Left lung (tissue), 10 donors: Measurements from ENCODE around the gene NTM. TPM values are rescaled to one million over a fixed set of nuclear protein-coding genes. Genes with fewer than 3 reads are reported as not detected.
A peak's percentile ranks its signal among the peaks of the same experiment; 100 is the strongest.

Experiments
- ATAC-seq: fragments of 200-7000 bp; cut with Tn5 transposase; one replicate; pipeline ENCODE4 v1.9.1; 2020; ENCODE audit warnings: moderate library complexity
- DNase-seq, 4 donors: peaks; one replicate each; pipeline ENCODE4 v3.0.0-alpha.2; 2013 to 2020
- H3K27ac ChIP-seq, 2 donors: fragments of 200-600 bp; sonication (generic) in 1 of 2; one replicate each; pipeline versions ENCODE4 v1.5.0 to v1.8.0; 2020 to 2021
- H3K27me3 ChIP-seq, 2 donors: fragments of 200-600 bp; sonication (generic) in 1 of 2; one replicate each; pipeline versions ENCODE4 v1.5.0 to v1.8.0; 2020 to 2021
- H3K36me3 ChIP-seq, 2 donors: fragments of 200-600 bp; sonication (generic) in 1 of 2; one replicate each; pipeline versions ENCODE4 v1.5.0 to v1.8.0; 2020 to 2021
- H3K4me1 ChIP-seq, 2 donors: fragments of 200-600 bp; one replicate each; pipeline ENCODE4 v1.8.0; 2021
- H3K4me3 ChIP-seq, 2 donors: fragments of 200-600 bp; sonication (generic) in 1 of 2; one replicate each; pipeline versions ENCODE4 v1.5.0 to v1.8.0; 2020 to 2021; ENCODE audit warnings: mild to moderate bottlenecking in 1 of 2
- H3K9me3 ChIP-seq, 2 donors: fragments of 200-600 bp; sonication (generic) in 1 of 2; one replicate each; pipeline versions ENCODE4 v1.5.0 to v1.8.0; 2020 to 2021
- CTCF ChIP-seq, 2 donors: fragments of 200-600 bp; sonication (generic) in 1 of 2; IDR thresholded peaks; one replicate each; pipeline versions ENCODE4 v1.5.0 to v1.8.0; 2021; ENCODE audit warnings: antibody characterized with exemption in 2 of 2
- intact Hi-C, 2 donors: fragments of 100-400 bp; cut with DNase I; formaldehyde crosslinking; loops; one replicate each; pipeline versions ENCODE4 v1.11.2 to v1.14.2; 2022
- polyA plus RNA-seq, 6 donors: library from polyadenylated mRNA; unstranded; fragments of 120-200 nt; gene quantifications; one replicate each; pipeline ENCODE4 v1.2.1, GENCODE V29; 2013; ENCODE audit not compliant: insufficient read length in 6 of 6
- total RNA-seq, 2 donors: library from RNA; stranded (reverse); fragmentation: NEBNext Ultra II Directional; extraction: Animal tissue kit (Norgen Biotek cat#: 25700); gene quantifications; one replicate each; pipeline ENCODE4 v1.2.1, GENCODE V29; 2021
- donor health status: DM: no; HTN: yes; CAD: no.
- donor health status: DM: no; HTN: no; CAD: no.

The NTM gene
- total and polyA plus RNA-seq, 8 donors = 9.5 to 31.0 (median 21.1) TPM

- Histone ChIP-seq H3K9me3 (no peaks in the 10 kb centered on the region), H3K4me1 (no peaks in the 10 kb centered on the region), H3K27me3 (no peaks in the 10 kb centered on the region), H3K27ac (no peak overlapping the region), H3K36me3 (no peaks in the 10 kb centered on the region), H3K4me3 (no peak overlapping the region)
- no peak for ATAC-seq
- no peak for DNase-seq
- TF ChIP-seq CTCF (IDR thresholded peaks at IDR 0.05) = no peak
- intact Hi-C loops = no loop called here
Measured at GRCh38 chr11:132147464-132147863, 777.0 kb downstream of the NTM start.

GRCh38 chr11:132154781-132155180 is 784.4 kb downstream of the NTM start:
- H3K27me3 ChIP-seq = no peaks in the 10 kb centered on the region
- H3K27ac ChIP-seq = no peak overlapping the region
- ATAC-seq (no peak), DNase-seq (no peak)
- H3K4me1 ChIP-seq = no peaks in the 10 kb centered on the region
- no peak for TF ChIP-seq CTCF (IDR thresholded peaks at IDR 0.05)
- no peaks in the 10 kb centered on the region for H3K36me3 ChIP-seq
- no peaks in the 10 kb centered on the region for H3K9me3 ChIP-seq
- no peak overlapping the region for H3K4me3 ChIP-seq
- intact Hi-C loops = no loop called here

- Histone ChIP-seq H3K36me3 (no peaks in the 10 kb centered on the region), H3K27ac (no peak overlapping the region), H3K27me3 (no peaks in the 10 kb centered on the region), H3K4me3 (no peak overlapping the region), H3K4me1 (no peaks in the 10 kb centered on the region), H3K9me3 (no peaks in the 10 kb centered on the region)
- ATAC-seq (peak; percentile 30), DNase-seq (no peak)
- TF ChIP-seq CTCF (IDR thresholded peaks at IDR 0.05) = no peak
- intact Hi-C loops = no loop called here
Measured at GRCh38 chr11:132158091-132158490, 787.7 kb downstream of the NTM start.

- TF ChIP-seq CTCF (IDR thresholded peaks at IDR 0.05) = no peak
- no peak for ATAC-seq
- DNase-seq = no peak
- Histone ChIP-seq H3K27me3 (no peaks in the 10 kb centered on the region), H3K4me3 (no peak overlapping the region), H3K27ac (no peak overlapping the region), H3K36me3 (no peaks in the 10 kb centered on the region), H3K9me3 (no peaks in the 10 kb centered on the region), H3K4me1 (no peaks in the 10 kb centered on the region)
- intact Hi-C loops = no loop called here
Measured at GRCh38 chr11:132158696-132159095, 788.3 kb downstream of the NTM start.

GRCh38 chr11:132161403-132162078 is 791.1 kb downstream of the NTM start:
- TF ChIP-seq CTCF (IDR thresholded peaks at IDR 0.05) = no peak
- no peaks in the 10 kb centered on the region for H3K9me3 ChIP-seq
- no peaks in the 10 kb centered on the region for H3K36me3 ChIP-seq
- H3K4me1 ChIP-seq = no peaks in the 10 kb centered on the region
- H3K27me3 ChIP-seq = no peaks in the 10 kb centered on the region
- intact Hi-C loops = no loop called here
- no peak overlapping the region for H3K4me3 ChIP-seq
- no peak overlapping the region for H3K27ac ChIP-seq
- no peak for DNase-seq
- ATAC-seq = no peak
